Osteoblast (primary cell): Measurements from ENCODE around the gene STARD9. TPM values are rescaled to one million over a fixed set of nuclear protein-coding genes. Genes with fewer than 3 reads are reported as not detected.

Source experiments
- DNase-seq: peaks from one replicate; pipeline ENCODE4 v3.0.0; 2011; ENCODE audit warnings: low spot score, mixed read lengths; ENCODE audit not compliant: insufficient read length; ENCODE audit errors: missing footprints
- H2AFZ ChIP-seq: 2 replicates; pipeline ENCODE4 v1.6.0; 2011; ENCODE audit warnings: mild to moderate bottlenecking, low read length
- H3K27ac ChIP-seq: 2 replicates; pipeline ENCODE4 v1.5.1; 2011; ENCODE audit warnings: mild to moderate bottlenecking, low read depth, low read length, moderate library complexity
- H3K27me3 ChIP-seq: 2 replicates; pipeline ENCODE4 v1.6.0; 2012; ENCODE audit warnings: mild to moderate bottlenecking, control low read depth, inconsistent platforms, low read length, moderate library complexity; ENCODE audit not compliant: insufficient read depth
- H3K36me3 ChIP-seq: 2 replicates; pipeline ENCODE4 v1.5.1; 2011; ENCODE audit warnings: mild to moderate bottlenecking, low read length, control low read depth, moderate library complexity; ENCODE audit not compliant: insufficient read depth
- H3K4me1 ChIP-seq: 2 replicates; pipeline ENCODE4 v1.5.1; 2011; ENCODE audit warnings: mild to moderate bottlenecking, low read length, control low read depth, moderate library complexity; ENCODE audit not compliant: insufficient read depth
- H3K4me2 ChIP-seq: 2 replicates; pipeline ENCODE4 v1.6.0; 2011; ENCODE audit warnings: mild to moderate bottlenecking, low read length; ENCODE audit not compliant: insufficient read depth
- H3K4me3 ChIP-seq: fragments of 200-600 bp; sonication (generic); 3 replicates; pipeline ENCODE4 v1.5.1; 2012; ENCODE audit warnings: mild to moderate bottlenecking, low read length, inconsistent platforms; ENCODE audit not compliant: insufficient read depth
- H3K79me2 ChIP-seq: 2 replicates; pipeline ENCODE4 v1.6.0; 2012; ENCODE audit warnings: mild to moderate bottlenecking, low read length, control low read depth, inconsistent platforms; ENCODE audit not compliant: insufficient read depth
- H3K9me3 ChIP-seq: 2 replicates; pipeline ENCODE4 v1.5.1; 2011; ENCODE audit warnings: low read depth, low read length, control low read depth
- H4K20me1 ChIP-seq: 2 replicates; pipeline ENCODE4 v1.6.0; 2012; ENCODE audit warnings: mild to moderate bottlenecking, low read length, control low read depth; ENCODE audit not compliant: insufficient read depth
- CTCF ChIP-seq: IDR thresholded peaks from 2 replicates; pipeline ENCODE4 v1.5.1; 2011; ENCODE audit warnings: mild to moderate bottlenecking, low read depth, low read length, moderate library complexity; ENCODE audit errors: extremely low read depth
- total RNA-seq: library from RNA; depleted of rRNA; stranded (reverse); fragments of >200 nt; gene quantifications from 2 replicates; pipeline ENCODE4 v1.2.3, GENCODE V29; 2012

STARD9 gene
- total RNA-seq, 1 donor = 9.4 TPM

- H3K9me3 ChIP-seq = no peaks in the 10 kb centered on the region
- H3K27me3 ChIP-seq = peaks cover 35% of the 10 kb centered on the region
- TF ChIP-seq CTCF = no peak
- no peaks in the 10 kb centered on the region for H3K79me2 ChIP-seq
- H4K20me1 ChIP-seq = no peaks in the 10 kb centered on the region
- H3K4me2 ChIP-seq = no peak overlapping the region
- no peak for DNase-seq
- no peak overlapping the region for H3K4me3 ChIP-seq
- no peaks in the 10 kb centered on the region for H3K36me3 ChIP-seq
- no peak overlapping the region for H3K27ac ChIP-seq
- H3K4me1 ChIP-seq = peaks cover 5% of the 10 kb centered on the region
- H2AFZ ChIP-seq = no peak overlapping the region
Observed at GRCh38 chr15:42582569-42583375, 7.4 kb downstream of the STARD9 start.

DNA sequence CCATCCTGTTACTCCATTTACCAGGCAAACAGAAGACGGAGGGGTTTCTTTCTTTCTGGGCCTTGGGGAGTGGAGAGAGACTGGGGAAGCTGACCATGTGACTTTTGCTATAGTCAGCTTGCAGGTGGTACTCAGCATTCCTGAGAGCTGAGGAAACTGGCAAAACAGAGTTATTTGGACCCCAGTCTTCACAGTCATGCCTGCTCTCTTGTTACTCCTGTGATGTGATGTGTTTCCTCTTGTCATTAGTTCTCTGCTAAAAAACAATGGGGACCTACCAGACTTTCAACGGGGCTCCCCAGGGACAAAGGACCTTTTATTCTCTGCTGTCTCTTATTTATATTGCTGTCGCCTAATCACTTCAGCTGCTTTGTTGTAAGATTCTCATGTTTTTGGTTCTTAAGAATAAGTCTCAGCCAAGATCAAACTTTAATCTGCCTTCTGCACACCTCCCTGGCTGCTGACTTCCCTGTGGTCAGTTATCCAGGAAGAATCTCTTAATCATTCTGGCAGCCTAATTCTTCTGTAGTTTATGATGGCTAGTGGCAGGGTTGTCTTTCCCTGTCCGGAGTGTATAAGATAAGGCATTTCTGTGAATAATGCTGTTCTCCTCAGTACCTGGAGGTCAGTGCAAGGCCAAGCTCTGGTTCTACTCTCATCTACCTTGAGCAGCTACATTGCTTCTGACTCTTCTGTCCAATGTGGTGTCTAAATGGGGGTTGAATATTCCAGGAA lies 8.8 kb downstream of the STARD9 start:
- peaks cover 5% of the 10 kb centered on the region for H3K4me1 ChIP-seq
- H3K27me3 ChIP-seq = peaks cover 26% of the 10 kb centered on the region
- no peak overlapping the region for H3K4me2 ChIP-seq
- H3K79me2 ChIP-seq = no peaks in the 10 kb centered on the region
- H4K20me1 ChIP-seq = no peaks in the 10 kb centered on the region
- H3K9me3 ChIP-seq = no peaks in the 10 kb centered on the region
- no peak for TF ChIP-seq CTCF
- no peak overlapping the region for H3K27ac ChIP-seq
- no peak overlapping the region for H2AFZ ChIP-seq
- DNase-seq = no peak
- no peaks in the 10 kb centered on the region for H3K36me3 ChIP-seq
- no peak overlapping the region for H3K4me3 ChIP-seq

DNA sequence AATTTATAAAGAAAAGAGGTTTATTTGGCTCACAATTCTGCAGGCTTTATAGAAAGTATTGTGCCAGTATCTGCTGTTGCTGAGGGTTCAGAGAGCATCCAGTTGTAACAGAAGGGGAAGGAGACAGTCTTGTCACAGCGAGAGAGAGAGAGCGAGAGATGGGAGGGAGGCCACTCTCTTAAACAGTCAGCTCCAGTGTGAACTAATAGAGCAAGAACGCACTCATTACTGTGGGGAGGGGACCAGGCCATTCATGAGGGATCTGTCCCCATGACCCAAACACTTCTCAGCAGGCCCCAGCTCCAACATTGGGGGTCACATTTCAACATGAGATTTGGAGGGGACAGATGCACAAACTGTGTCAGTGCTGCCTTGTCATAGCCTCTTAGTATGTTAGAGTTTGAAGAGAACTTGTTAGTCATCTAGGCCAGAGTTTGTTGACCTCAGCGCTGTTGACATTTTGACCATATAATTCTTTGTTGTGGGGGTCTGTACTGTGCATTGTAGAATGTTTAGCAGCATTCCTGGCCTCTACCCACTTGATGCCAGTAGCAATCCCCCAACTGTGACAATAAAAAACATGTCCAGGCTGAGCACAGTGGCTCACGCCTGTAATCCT lies 15.3 kb downstream of the STARD9 start:
- peaks cover 2% of the 10 kb centered on the region for H3K4me1 ChIP-seq
- no peaks in the 10 kb centered on the region for H3K36me3 ChIP-seq
- H3K9me3 ChIP-seq = no peaks in the 10 kb centered on the region
- no peak overlapping the region for H3K4me2 ChIP-seq
- H3K4me3 ChIP-seq = no peak overlapping the region
- H2AFZ ChIP-seq = no peak overlapping the region
- H3K27ac ChIP-seq = no peak overlapping the region
- DNase-seq = no peak
- no peak for TF ChIP-seq CTCF
- H3K79me2 ChIP-seq = no peaks in the 10 kb centered on the region
- H4K20me1 ChIP-seq = no peaks in the 10 kb centered on the region
- H3K27me3 ChIP-seq = no peaks in the 10 kb centered on the region
